CD14-positive monocyte (primary cell): ENCODE results near the gene ELOVL3. TPM values are rescaled to one million over a fixed set of nuclear protein-coding genes. Genes with fewer than 3 reads are reported as not detected.

ENCODE experiments used
- DNase-seq, 3 donors: peaks; one replicate each; pipeline ENCODE4 v3.0.0-alpha.2; 2011 to 2022
- H2AFZ ChIP-seq: 2 replicates; pipeline ENCODE4 v1.6.0; 2012; ENCODE audit warnings: mild to moderate bottlenecking, low read depth, low read length, inconsistent platforms; ENCODE audit not compliant: insufficient read depth, poor library complexity, severe bottlenecking
- H3K27ac ChIP-seq, 2 donors: 1 replicate in 1 of 2; 2 replicates in 1 of 2; pipeline ENCODE4 v1.5.1; 2012 to 2013; ENCODE audit warnings: low read length in 2 of 2, control low read depth in 1 of 2, inconsistent platforms in 1 of 2, low read depth in 1 of 2, mild to moderate bottlenecking in 1 of 2
- H3K27me3 ChIP-seq, 2 donors: one replicate each; pipeline versions ENCODE4 v1.6.0 to v1.6.1; 2011 to 2013; ENCODE audit warnings: low read length in 2 of 2; ENCODE audit not compliant: control insufficient read depth in 2 of 2, insufficient read depth in 2 of 2
- H3K36me3 ChIP-seq, 2 donors: replicated peaks in 1 of 2; 1 replicate in 1 of 2; 2 replicates in 1 of 2; pipeline versions ENCODE4 v1.5.1 to v1.6.1; 2012 to 2013; ENCODE audit warnings: low read length in 2 of 2, control low read depth in 1 of 2, inconsistent platforms in 1 of 2, mild to moderate bottlenecking in 1 of 2; ENCODE audit not compliant: insufficient read depth in 2 of 2, control insufficient read depth in 1 of 2
- H3K4me1 ChIP-seq, 2 donors: 1 replicate in 1 of 2; 2 replicates in 1 of 2; pipeline versions ENCODE4 v1.5.1 to v1.6.1; 2012 to 2013; ENCODE audit warnings: low read length in 2 of 2, control low read depth in 1 of 2, inconsistent platforms in 1 of 2, mild to moderate bottlenecking in 1 of 2, moderate library complexity in 1 of 2; ENCODE audit not compliant: insufficient read depth in 2 of 2, control insufficient read depth in 1 of 2
- H3K4me2 ChIP-seq: replicated peaks from 2 replicates; pipeline ENCODE3; 2012; ENCODE audit warnings: low read length, moderate library complexity, mild to moderate bottlenecking; ENCODE audit not compliant: poor library complexity, severe bottlenecking; ENCODE audit errors: extremely low read depth
- H3K4me3 ChIP-seq, 3 experiments: fragments of 200-600 bp in 1 of 3; sonication (generic) in 1 of 3; replicated peaks in 1 of 3; 1 replicate in 2 of 3; 2 replicates in 1 of 3; pipeline ENCODE4 v1.5.1; 2011 to 2013; ENCODE audit warnings: low read length in 3 of 3, mild to moderate bottlenecking in 3 of 3, control low read depth in 2 of 3, low read depth in 2 of 3, inconsistent platforms in 1 of 3, moderate library complexity in 1 of 3
- H3K79me2 ChIP-seq: 2 replicates; pipeline ENCODE4 v1.6.0; 2012; ENCODE audit warnings: mild to moderate bottlenecking, control low read depth, inconsistent platforms, low read length, moderate library complexity; ENCODE audit not compliant: insufficient read depth
- H3K9ac ChIP-seq: 2 replicates; pipeline ENCODE4 v1.6.0; 2017; ENCODE audit warnings: low read length, mild to moderate bottlenecking; ENCODE audit not compliant: insufficient read depth, poor library complexity, severe bottlenecking
- H3K9me3 ChIP-seq, 2 donors: replicated peaks in 1 of 2; 1 replicate in 1 of 2; 2 replicates in 1 of 2; pipeline versions ENCODE4 v1.5.1 to v1.6.1; 2012 to 2013; ENCODE audit warnings: low read length in 2 of 2, control low read depth in 1 of 2; ENCODE audit not compliant: control insufficient read depth in 1 of 2, insufficient read depth in 1 of 2
- H4K20me1 ChIP-seq: 2 replicates; pipeline ENCODE4 v1.6.0; 2012; ENCODE audit warnings: mild to moderate bottlenecking, low read length, control low read depth, moderate library complexity; ENCODE audit not compliant: insufficient read depth
- H3K27ac Mint-ChIP-seq, 7 donors: one replicate each; pipeline ENCODE4 v1.8.0; 2020; ENCODE audit warnings: mild to moderate bottlenecking in 7 of 7, mixed read lengths in 7 of 7, moderate library complexity in 6 of 7, inconsistent platforms in 2 of 7
- H3K27me3 Mint-ChIP-seq, 3 donors: one replicate each; pipeline ENCODE4 v1.8.0; 2021 to 2022; ENCODE audit warnings: low read depth in 3 of 3, mild to moderate bottlenecking in 3 of 3, mixed read lengths in 3 of 3, moderate library complexity in 3 of 3, inconsistent platforms in 1 of 3
- H3K36me3 Mint-ChIP-seq, 2 donors: one replicate each; pipeline ENCODE4 v1.8.0; 2020; ENCODE audit warnings: mixed read lengths in 2 of 2, inconsistent platforms in 1 of 2, mild to moderate bottlenecking in 1 of 2
- H3K4me1 Mint-ChIP-seq: one replicate; pipeline ENCODE4 v1.8.0; 2020; ENCODE audit warnings: mild to moderate bottlenecking, mixed read lengths
- H3K4me3 Mint-ChIP-seq, 2 donors: one replicate each; pipeline ENCODE4 v1.8.0; 2020; ENCODE audit warnings: mild to moderate bottlenecking in 2 of 2, mixed read lengths in 2 of 2, moderate library complexity in 1 of 2
- H3K9me3 Mint-ChIP-seq, 7 donors: one replicate each; pipeline ENCODE4 v1.8.0; 2020 to 2022; ENCODE audit warnings: mixed read lengths in 7 of 7, mild to moderate bottlenecking in 6 of 7, moderate library complexity in 6 of 7, inconsistent platforms in 2 of 7
- WGBS: methylation state at CpG from one replicate; pipeline ENCODE4 v1.1.5; 2013; ENCODE audit warnings: missing lambda C conversion rate; ENCODE audit not compliant: insufficient coverage; 5-methylcytosine and 5-hydroxymethylcytosine counted together
- intact Hi-C, 2 donors: fragments of 100-400 bp; cut with micrococcal nuclease; formaldehyde crosslinking; loops; one replicate each; pipeline versions ENCODE4 v1.15.0 to v1.15.1; 2023
- polyA plus RNA-seq, 3 donors: library from polyadenylated mRNA; depleted of rRNA in 1 of 3; unstranded in 2 of 3; stranded (reverse) in 1 of 3; fragments of 300-500 nt in 2 of 3; fragments of >200 nt in 1 of 3; fragmentation: Illumina TruSeq in 2 of 3; gene quantifications; 1 replicate in 2 of 3; 2 replicates in 1 of 3; pipeline ENCODE4 v1.2.3, GENCODE V29; 2012 to 2021
- TF ChIP-seq, protein P1 (sequence below): fragments of 200-600 bp; IDR thresholded peaks from one replicate; pipeline ENCODE4 v1.8.0; 2022; ENCODE audit warnings: antibody characterized with exemption, mild to moderate bottlenecking

ELOVL3 gene
- polyA plus RNA-seq, 3 donors, result 1.5 to 3.2 (median 2.2) TPM

- intact Hi-C loops, result no loop called here
- Histone ChIP-seq H3K4me3 (peak overlapping the region in 1 of 3 experiments; percentile 74), H3K27ac (no peak overlapping the region), H3K9me3 (peaks cover 0 to 18% of the 10 kb centered on the region in 2 donors), H2AFZ (peak overlapping the region; percentile 44), H3K27me3 (peaks cover 37 to 66% of the 10 kb centered on the region in 2 donors), H4K20me1 (peaks cover 1% of the 10 kb centered on the region), H3K79me2 (peaks cover 2% of the 10 kb centered on the region), H3K4me2 (peak overlapping the region; percentile 90), H3K4me1 (peaks cover 23 to 29% of the 10 kb centered on the region in 2 donors), H3K9ac (no peak overlapping the region), H3K36me3 (no peaks in the 10 kb centered on the region)
- peaks cover 4 to 7% of the 10 kb centered on the region in 2 donors for H3K36me3 Mint-ChIP-seq
- H3K4me3 Mint-ChIP-seq, result peak overlapping the region; percentile 71 to 87
- H3K27ac Mint-ChIP-seq, result no peak overlapping the region
- no peak for DNase-seq
- peaks cover 0 to 18% (median 12%) of the 10 kb centered on the region in 7 donors for H3K9me3 Mint-ChIP-seq
- WGBS, result 19% methylated on average over 38 of the region's 39 CpGs
- H3K27me3 Mint-ChIP-seq, result peaks cover 58 to 70% (median 60%) of the 10 kb centered on the region in 3 donors
- H3K4me1 Mint-ChIP-seq, result peaks cover 26% of the 10 kb centered on the region
- TF ChIP-seq, protein P1, sequence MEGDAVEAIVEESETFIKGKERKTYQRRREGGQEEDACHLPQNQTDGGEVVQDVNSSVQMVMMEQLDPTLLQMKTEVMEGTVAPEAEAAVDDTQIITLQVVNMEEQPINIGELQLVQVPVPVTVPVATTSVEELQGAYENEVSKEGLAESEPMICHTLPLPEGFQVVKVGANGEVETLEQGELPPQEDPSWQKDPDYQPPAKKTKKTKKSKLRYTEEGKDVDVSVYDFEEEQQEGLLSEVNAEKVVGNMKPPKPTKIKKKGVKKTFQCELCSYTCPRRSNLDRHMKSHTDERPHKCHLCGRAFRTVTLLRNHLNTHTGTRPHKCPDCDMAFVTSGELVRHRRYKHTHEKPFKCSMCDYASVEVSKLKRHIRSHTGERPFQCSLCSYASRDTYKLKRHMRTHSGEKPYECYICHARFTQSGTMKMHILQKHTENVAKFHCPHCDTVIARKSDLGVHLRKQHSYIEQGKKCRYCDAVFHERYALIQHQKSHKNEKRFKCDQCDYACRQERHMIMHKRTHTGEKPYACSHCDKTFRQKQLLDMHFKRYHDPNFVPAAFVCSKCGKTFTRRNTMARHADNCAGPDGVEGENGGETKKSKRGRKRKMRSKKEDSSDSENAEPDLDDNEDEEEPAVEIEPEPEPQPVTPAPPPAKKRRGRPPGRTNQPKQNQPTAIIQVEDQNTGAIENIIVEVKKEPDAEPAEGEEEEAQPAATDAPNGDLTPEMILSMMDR, result no peak
Observed at GRCh38 chr10:102240467-102241031, 14.4 kb downstream of the ELOVL3 start.

DNA sequence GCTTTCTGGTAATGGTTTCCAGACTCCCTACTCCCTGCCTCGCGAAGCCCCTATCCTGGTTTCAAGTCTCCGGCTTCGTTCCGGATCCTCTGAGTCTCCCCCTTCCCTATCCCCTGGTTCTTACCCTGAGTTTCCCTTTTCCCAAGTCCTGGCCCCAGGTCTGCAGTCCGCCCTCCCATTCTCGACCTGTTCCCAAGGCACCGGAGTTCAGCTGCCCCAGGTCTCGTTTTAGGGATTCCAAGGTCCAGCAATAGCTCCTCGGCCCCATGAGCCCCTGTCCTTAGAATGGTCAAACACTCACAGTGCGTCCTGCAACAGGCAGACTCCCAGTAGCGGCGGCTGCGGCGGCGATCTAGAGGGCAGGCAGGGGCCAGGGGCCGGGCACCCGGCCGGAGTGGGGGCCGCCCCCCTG, 14.9 kb downstream of the ELOVL3 start:
- Histone ChIP-seq H2AFZ (peak overlapping the region; percentile 44), H3K4me3 (peak overlapping the region in 1 of 3 experiments; percentile 74), H3K27ac (no peak overlapping the region), H3K36me3 (no peaks in the 10 kb centered on the region), H3K9ac (no peak overlapping the region), H3K4me1 (peaks cover 25 to 33% of the 10 kb centered on the region in 2 donors), H3K4me2 (peak overlapping the region; percentile 90), H3K79me2 (peaks cover 7% of the 10 kb centered on the region), H4K20me1 (peaks cover 6% of the 10 kb centered on the region), H3K27me3 (peaks cover 37 to 61% of the 10 kb centered on the region in 2 donors), H3K9me3 (peaks cover 0 to 18% of the 10 kb centered on the region in 2 donors)
- Mint-ChIP-seq H3K36me3 (peaks cover 4 to 7% of the 10 kb centered on the region in 2 donors), H3K27ac (no peak overlapping the region), H3K4me1 (peaks cover 27% of the 10 kb centered on the region), H3K9me3 (peaks cover 0 to 16% (median 12%) of the 10 kb centered on the region in 7 donors), H3K4me3 (peak overlapping the region; percentile 71 to 86), H3K27me3 (peaks cover 53 to 66% (median 55%) of the 10 kb centered on the region in 3 donors)
- no peak for DNase-seq
- TF ChIP-seq, protein P1, result no peak
- intact Hi-C loops, result no loop called here
- 2% methylated on average over 20 of the region's 20 CpGs for WGBS
